MM.1S (cell line): ENCODE measurements around the gene CHCHD3.

Source experiments
- CTCF ChIP-seq: fragments of 300-600 bp; sonication (generic); IDR thresholded peaks from 2 replicates; pipeline ENCODE4 v1.5.1; 2016; ENCODE audit warnings: antibody characterized with exemption, low read length, mixed read lengths
- EZH2 ChIP-seq: fragments of 300-600 bp; sonication (generic); optimal IDR thresholded peaks from 2 replicates; pipeline ENCODE3; 2017; ENCODE audit warnings: low read depth, mild to moderate bottlenecking, antibody characterized with exemption, low read length, mixed read lengths
- EZH2phosphoT487 ChIP-seq: fragments of 300-600 bp; sonication (generic); IDR thresholded peaks from 2 replicates; pipeline ENCODE4 v1.6.1; 2018; ENCODE audit warnings: antibody characterized with exemption, low read length

GRCh38 chr7:133039614-133040013 lies 42.3 kb downstream of the CHCHD3 start:
- TF ChIP-seq EZH2phosphoT487 = no peak
- TF ChIP-seq CTCF = no peak
- TF ChIP-seq EZH2 = no peak
